Measurements from ENCODE around the gene MAN2A1. TPM values are rescaled to one million over a fixed set of nuclear protein-coding genes. Genes with fewer than 3 reads are reported as not detected.

The MAN2A1 gene
- polyA plus RNA-seq, 3 donors = 17.0 to 23.0 (median 20.1) TPM

DNA sequence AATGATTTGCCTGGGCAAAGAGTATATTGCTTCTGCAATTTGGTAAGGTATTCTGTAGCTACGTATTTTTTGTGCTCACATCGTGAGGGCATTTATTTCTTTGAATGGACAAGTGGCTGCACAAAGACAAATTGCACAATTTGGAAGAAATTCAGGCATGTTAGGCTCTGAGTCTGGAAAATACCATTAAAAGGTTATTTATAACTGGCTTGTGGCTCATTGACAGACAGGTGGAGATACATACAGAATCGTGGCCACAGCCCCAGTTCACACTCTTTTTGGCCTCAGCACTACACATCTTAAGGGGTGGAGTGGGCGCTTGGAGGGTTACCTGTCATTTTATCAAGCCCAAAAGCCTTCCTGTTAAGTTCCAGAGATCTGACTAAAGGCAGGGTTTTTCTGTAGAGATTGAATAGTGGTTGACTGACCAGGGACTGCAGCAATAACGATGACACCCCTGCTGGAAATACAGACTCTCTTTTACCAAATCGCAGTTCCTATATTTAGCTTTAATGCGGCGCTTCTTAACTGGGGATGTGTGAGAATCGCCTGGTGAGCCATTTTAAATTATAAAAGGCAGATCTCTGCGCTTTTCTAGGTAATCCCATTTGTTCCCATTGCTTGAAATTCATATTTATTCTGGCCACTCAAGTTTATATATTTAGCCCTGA is 14.7 kb downstream of the MAN2A1 start:
- Histone ChIP-seq H3K9me3 (replicated peaks in 1 of 2; ENCODE audit: control insufficient read depth in 1 of 2, insufficient read depth in 1 of 2, low read length in 2 of 2) (no peaks in the 10 kb centered on the region), H3K4me3 (replicated peaks in 1 of 3; ENCODE audit: low read depth in 2 of 3, low read length in 3 of 3) (no peak overlapping the region), H3K36me3 (replicated peaks in 1 of 2; ENCODE audit: control insufficient read depth in 1 of 2, insufficient read depth in 2 of 2, low read length in 2 of 2) (no peaks in the 10 kb centered on the region), H3K4me1 (ENCODE audit: control insufficient read depth in 1 of 2, insufficient read depth in 2 of 2, low read length in 2 of 2) (peaks cover 7 to 8% of the 10 kb centered on the region in 2 donors), H4K20me1 (ENCODE audit: insufficient read depth, low read length) (peaks cover 97% of the 10 kb centered on the region), H3K27me3 (ENCODE audit: control insufficient read depth in 2 of 2, insufficient read depth in 2 of 2, low read length in 2 of 2) (no peaks in the 10 kb centered on the region), H3K79me2 (ENCODE audit: insufficient read depth, low read length) (peaks cover 100% of the 10 kb centered on the region), H3K9ac (ENCODE audit: insufficient read depth, low read length, poor library complexity, severe bottlenecking) (no peak overlapping the region), H3K27ac (ENCODE audit: low read depth in 1 of 2, low read length in 2 of 2) (no peak overlapping the region), H2AFZ (ENCODE audit: insufficient read depth, low read depth, low read length, poor library complexity, severe bottlenecking) (no peak overlapping the region), H3K4me2 (replicated peaks; ENCODE audit: extremely low read depth, low read length, poor library complexity, severe bottlenecking) (no peak overlapping the region)
- DNase-seq = no peak
- Mint-ChIP-seq H3K27ac (peak overlapping the region in 1 of 7 donors; percentile 54), H3K4me1 (peaks cover 30% of the 10 kb centered on the region), H3K27me3 (ENCODE audit: low read depth in 3 of 3) (peaks cover 0 to 2% (median 0%) of the 10 kb centered on the region in 3 donors), H3K36me3 (peaks cover 16 to 22% of the 10 kb centered on the region in 2 donors), H3K9me3 (peaks cover 0 to 1% (median 0%) of the 10 kb centered on the region in 7 donors), H3K4me3 (no peak overlapping the region)
- TF ChIP-seq, protein P1, sequence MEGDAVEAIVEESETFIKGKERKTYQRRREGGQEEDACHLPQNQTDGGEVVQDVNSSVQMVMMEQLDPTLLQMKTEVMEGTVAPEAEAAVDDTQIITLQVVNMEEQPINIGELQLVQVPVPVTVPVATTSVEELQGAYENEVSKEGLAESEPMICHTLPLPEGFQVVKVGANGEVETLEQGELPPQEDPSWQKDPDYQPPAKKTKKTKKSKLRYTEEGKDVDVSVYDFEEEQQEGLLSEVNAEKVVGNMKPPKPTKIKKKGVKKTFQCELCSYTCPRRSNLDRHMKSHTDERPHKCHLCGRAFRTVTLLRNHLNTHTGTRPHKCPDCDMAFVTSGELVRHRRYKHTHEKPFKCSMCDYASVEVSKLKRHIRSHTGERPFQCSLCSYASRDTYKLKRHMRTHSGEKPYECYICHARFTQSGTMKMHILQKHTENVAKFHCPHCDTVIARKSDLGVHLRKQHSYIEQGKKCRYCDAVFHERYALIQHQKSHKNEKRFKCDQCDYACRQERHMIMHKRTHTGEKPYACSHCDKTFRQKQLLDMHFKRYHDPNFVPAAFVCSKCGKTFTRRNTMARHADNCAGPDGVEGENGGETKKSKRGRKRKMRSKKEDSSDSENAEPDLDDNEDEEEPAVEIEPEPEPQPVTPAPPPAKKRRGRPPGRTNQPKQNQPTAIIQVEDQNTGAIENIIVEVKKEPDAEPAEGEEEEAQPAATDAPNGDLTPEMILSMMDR (IDR thresholded peaks at IDR 0.05) = no peak
- WGBS (ENCODE audit: insufficient coverage) = 96% methylated on average over 2 of the region's 10 CpGs
- intact Hi-C loops (cut with micrococcal nuclease) = no loop called here

DNA sequence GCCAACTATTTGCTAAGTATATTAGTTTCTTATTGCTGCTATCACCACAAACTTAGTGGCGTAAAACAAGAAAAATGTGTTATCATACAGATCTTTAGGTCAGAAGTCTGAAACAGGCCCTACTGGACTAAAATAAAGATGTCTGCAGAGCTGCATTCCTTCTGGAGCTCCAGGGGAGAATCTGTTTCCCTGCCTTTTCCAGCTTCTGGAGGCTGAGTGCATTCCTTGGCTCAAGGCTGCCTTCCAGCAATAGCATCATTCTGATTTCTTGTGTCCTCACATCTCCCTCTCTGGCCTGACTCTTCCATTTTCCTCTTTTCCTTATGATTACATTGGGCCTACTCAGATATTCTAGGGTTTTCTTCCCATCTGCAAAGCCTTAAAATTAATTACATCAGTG is 15.9 kb downstream of the MAN2A1 start:
- Histone ChIP-seq H3K4me3 (replicated peaks in 1 of 3; ENCODE audit: low read depth in 2 of 3, low read length in 3 of 3) (no peak overlapping the region), H3K79me2 (ENCODE audit: insufficient read depth, low read length) (peaks cover 100% of the 10 kb centered on the region), H3K9me3 (replicated peaks in 1 of 2; ENCODE audit: control insufficient read depth in 1 of 2, insufficient read depth in 1 of 2, low read length in 2 of 2) (no peaks in the 10 kb centered on the region), H3K4me1 (ENCODE audit: control insufficient read depth in 1 of 2, insufficient read depth in 2 of 2, low read length in 2 of 2) (peaks cover 2 to 4% of the 10 kb centered on the region in 2 donors), H2AFZ (ENCODE audit: insufficient read depth, low read depth, low read length, poor library complexity, severe bottlenecking) (no peak overlapping the region), H3K36me3 (replicated peaks in 1 of 2; ENCODE audit: control insufficient read depth in 1 of 2, insufficient read depth in 2 of 2, low read length in 2 of 2) (no peaks in the 10 kb centered on the region), H3K9ac (ENCODE audit: insufficient read depth, low read length, poor library complexity, severe bottlenecking) (no peak overlapping the region), H3K27me3 (ENCODE audit: control insufficient read depth in 2 of 2, insufficient read depth in 2 of 2, low read length in 2 of 2) (no peaks in the 10 kb centered on the region), H4K20me1 (ENCODE audit: insufficient read depth, low read length) (peaks cover 100% of the 10 kb centered on the region), H3K27ac (ENCODE audit: low read depth in 1 of 2, low read length in 2 of 2) (no peak overlapping the region), H3K4me2 (replicated peaks; ENCODE audit: extremely low read depth, low read length, poor library complexity, severe bottlenecking) (no peak overlapping the region)
- Mint-ChIP-seq H3K27me3 (ENCODE audit: low read depth in 3 of 3) (peaks cover 0 to 2% (median 0%) of the 10 kb centered on the region in 3 donors), H3K27ac (no peak overlapping the region), H3K9me3 (peaks cover 0 to 1% (median 0%) of the 10 kb centered on the region in 7 donors), H3K4me1 (peaks cover 18% of the 10 kb centered on the region), H3K4me3 (no peak overlapping the region), H3K36me3 (peaks cover 9 to 12% of the 10 kb centered on the region in 2 donors)
- intact Hi-C loops (cut with micrococcal nuclease) = no loop called here
- TF ChIP-seq, protein P1 (IDR thresholded peaks at IDR 0.05) = no peak
- whole genome bisulfite sequencing (ENCODE audit: insufficient coverage) = 100% methylated on average over 1 of the region's 1 CpG
- no peak for DNase-seq
